ENCODE results near the gene SDCBP2.

SDCBP2 gene

DNA sequence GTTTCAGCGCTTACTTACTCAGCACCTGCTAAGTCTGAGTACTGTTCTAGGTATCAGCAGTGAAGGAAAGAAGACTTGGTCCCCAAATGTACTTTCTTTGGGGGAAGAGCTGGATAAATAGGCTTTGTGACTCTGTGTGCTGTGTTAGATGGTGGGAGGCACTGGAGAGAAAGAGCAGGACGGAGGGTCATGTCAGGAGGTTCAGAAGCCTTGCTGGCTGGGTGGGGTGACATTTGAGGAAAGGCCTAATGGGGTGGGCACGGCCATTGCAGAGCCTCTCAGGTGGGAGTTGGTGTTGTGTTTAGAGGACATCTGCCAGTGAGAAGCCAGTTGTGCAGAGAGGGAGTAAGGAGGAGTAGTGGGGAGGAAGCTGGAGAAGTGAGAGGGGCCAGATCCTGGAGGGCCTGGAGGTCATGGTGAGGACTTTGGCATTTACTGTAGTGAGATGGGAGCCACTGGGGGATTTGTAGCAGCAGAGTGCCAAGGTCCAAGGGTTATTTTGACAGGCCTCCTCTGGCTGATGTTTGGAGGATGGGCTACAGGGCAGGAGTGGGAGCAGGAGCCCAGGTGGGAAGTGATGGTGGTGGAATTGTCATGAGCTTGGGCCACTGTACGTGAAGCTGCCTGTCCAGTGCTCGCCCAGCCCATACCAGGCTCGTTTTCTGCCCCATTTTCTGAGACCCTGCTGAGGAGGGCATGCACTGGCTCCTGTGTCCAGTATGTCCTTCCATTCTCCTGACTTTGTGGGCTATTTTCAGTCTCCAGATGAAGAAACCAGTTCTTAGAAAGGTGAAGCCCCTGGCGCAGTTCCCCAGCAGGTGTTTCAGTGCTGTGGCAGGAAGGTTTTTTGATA is 886 bp downstream of the SDCBP2 start:
- no peak for DNase-seq

DNA sequence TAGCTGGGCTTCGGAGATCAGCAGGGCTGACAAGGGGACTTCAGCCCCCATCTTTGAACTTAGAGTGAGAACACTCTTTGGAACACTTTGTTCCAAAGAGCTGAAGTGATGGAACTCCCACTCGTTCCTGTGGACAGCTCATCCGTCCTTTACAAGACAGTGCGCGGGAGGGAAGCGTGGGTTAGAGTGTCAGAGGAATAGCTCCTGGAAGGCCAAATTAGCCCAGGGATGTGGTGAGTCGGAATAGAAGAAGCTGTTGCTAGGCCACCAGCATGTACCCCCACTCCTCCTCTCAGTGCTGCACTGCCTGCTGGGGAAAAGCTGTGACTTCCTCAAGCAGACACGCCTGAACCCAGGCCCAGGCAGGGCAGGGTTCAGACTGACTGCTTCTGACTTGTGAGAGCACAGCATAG is 1.7 kb downstream of the SDCBP2 start:
- no peak for DNase-seq

GRCh38 chr20:1326031-1326930 is 2.7 kb downstream of the SDCBP2 start:
- no peak for DNase-seq

- peak; percentile 99 for DNase-seq
These were observed 3.5 kb downstream of the SDCBP2 start for GRCh38 chr20:1325173-1326030.

DNA sequence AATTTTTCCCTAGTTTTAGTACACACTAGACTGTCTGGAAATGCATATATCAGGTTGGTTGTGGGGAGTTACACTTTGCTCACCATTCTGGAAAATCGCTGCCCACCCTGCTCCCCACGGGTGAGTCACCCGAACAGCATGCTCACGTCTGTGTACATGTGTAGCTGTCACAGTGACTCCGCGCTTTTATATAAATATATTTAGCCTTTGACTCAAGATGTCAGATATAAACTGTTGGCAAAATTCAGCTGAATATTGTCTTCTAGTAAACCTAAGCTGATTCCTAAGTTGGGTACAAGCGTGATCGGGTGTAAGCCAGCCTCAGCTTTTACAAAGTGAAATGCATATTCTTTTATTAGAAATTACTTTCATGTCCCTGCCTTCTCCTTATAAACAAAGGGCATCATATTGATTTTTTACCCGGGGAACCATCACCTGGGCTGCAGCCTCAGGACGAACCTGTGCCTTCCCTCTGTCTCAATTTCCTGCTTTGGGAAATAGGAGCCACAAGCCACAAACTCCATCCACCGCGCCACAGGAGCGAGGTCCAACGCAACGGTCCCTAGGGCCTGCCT is 4.3 kb downstream of the SDCBP2 start:
- DNase-seq: no peak

DNA sequence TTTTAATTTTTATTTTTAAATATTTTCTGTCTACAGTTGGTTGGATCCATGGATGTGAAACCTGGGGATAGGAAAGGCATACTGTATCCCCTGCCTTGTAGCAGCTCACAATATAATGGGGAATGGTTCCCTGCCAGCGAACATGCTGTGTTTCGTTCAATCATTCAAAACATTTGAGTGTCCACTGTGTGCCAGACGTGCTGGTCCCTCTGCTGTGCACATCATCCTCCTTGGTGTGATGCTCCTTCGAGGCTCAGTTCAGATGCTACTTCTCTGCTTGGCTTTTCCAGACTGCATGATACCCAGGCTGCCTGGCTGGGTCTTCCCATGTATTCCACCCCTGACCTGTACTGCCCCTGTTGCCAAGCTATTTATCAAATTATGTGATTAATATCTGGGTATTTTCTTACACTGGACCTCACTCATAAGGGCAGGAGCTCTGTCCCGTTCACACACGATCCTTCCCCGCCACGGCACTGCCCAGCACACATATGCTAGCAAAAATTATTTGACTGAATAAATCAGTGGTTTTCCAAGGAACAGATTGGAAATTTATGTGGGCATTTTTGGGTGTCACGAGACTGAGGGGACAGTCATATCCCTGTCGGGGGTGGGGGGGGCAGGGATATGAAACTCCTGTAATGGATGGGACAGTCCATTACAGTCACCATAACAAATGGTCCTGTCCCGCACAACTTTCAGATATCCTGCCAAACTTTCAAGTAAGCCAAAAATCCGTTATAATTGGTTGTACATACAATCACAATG is 4.9 kb downstream of the SDCBP2 start:
- no peak for DNase-seq

- no peak for DNase-seq
These were observed 5.7 kb downstream of the SDCBP2 start for GRCh38 chr20:1323256-1323655.

DNA sequence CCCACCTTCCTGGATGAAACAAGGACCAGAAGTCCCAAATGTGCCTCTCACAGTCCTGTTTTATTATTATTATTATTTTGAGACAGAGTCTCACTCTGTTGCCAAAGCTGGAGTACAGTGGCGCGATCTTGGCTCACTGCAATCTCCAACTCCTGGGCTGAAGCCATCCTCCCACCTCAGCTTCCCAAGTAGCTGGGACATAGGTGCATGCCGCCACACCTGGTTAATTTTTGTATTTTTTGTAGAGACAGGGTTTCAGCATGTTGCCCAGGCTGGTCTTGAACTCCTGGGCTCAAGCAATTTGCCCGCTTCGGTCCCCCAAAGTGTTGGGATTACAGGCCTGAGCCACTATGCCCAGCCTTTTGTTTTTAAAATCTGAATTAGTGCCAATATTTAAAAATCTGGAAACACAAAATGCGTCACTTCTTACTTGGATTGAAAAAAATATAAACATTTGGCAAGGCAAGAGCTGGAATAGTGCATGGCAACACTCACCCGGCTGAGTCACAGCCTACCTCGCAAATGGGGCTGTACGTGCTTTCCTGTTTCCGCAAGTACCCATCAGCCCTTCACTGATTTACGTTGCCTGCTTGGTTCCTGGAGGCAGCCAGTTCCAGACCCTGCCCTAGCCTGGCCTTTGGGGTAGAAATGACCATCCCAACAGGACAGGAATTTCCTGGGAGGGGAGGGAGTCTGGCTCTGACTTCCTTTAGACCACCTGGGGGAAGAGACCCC is 6.3 kb downstream of the SDCBP2 start:
- no peak for DNase-seq

GRCh38 chr20:1321654-1321939 is 7.3 kb downstream of the SDCBP2 start:
- DNase-seq: no peak

DNA sequence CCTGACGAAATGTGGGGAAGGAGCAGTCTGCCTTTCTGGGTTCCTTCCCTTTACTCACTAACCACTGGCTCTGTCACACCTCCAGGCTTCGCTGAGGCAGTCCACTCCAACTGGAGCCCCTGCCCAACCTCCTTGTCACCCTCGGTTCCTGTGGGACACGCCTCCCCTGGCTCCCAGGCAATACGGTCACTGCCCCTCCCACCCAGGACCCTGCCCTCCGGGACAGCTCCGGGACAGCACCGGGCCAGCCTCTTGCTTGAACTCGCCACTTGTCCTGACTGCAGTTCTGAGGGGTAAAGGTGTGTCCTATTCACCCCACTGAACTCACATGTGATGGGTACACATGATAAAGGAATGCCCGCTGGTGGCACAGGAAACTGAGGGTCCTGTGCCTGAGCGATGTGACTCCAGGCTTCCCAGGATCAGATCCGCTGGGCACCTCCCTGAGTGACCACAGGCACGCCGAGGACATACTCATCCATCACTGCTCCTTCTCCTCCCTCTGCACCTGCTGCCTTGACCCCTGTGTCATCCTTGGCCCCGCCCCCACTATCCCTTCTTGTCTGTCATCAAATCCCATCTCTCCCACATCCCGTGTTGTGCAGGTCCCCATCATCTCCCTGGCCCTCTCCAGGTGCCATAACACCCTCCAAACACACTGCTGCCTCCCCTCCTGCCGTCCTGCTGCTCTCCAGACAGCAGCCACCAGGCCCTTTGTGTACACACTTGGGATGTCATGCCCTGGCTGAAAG is 7.9 kb downstream of the SDCBP2 start:
- no peak for DNase-seq

- no peak for DNase-seq
These were observed 8.9 kb downstream of the SDCBP2 start for GRCh38 chr20:1320016-1320415.

DNA sequence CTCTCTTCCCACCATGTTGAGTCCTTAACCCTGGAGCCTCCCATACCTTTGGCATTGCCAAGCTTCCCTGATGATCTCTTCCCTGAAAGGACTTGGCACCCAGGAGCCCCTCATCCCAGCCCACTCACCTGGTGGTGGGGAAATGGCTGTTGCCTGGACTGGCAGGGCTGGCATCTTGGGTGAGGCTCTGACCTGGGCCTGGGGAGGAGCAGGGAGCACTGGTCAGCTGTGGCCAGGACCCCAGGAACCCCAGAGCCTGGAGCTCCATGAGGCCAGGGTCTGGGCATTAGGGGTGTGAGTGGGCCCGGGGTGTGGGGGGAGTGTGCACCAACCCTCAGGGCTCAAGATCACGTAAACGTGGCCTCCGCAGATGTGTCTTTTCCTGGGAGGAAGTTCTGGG is 9.5 kb downstream of the SDCBP2 start:
- DNase-seq: no peak

DNA sequence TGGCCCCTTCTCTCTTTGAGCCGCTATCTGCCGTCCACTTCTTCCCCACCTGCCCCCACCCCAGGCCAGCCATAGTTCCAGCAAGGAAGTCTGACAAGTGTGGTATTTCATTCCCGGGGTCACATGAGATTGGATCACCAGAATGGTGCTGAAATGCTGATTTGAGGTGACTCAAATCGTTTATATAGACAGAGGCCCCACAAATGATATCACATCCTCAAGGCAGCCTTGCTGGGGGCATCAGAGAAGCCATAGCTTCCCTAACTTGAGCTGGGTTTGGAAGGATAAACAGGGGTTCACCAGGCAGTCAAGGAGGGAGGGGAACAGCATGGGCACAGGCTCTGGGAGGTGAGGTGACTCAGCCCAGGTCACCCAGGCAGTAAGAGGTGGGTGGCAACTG is 9.9 kb downstream of the SDCBP2 start:
- no peak for DNase-seq

- DNase-seq: no peak
These were observed 11.2 kb downstream of the SDCBP2 start for GRCh38 chr20:1317545-1318255.

DNA sequence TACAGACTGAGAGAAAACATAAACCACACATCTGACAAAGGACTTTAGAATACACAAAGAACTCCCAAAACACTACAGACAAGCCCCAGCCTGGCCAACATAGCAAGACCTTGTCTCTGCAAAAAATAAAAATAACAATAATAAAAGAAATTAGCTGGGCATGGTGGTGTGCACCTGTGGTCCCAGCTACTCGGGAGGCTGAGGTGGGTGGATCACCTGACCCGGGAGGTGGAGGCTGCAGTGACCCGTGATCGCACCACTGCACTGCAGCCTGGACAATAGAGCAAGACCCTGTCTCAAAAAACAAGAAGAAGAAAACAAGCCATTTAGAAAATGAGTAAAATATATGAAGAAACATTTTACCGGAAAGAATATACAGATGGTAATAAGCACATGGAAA is 13.1 kb downstream of the SDCBP2 start:
- no peak for DNase-seq

DNA sequence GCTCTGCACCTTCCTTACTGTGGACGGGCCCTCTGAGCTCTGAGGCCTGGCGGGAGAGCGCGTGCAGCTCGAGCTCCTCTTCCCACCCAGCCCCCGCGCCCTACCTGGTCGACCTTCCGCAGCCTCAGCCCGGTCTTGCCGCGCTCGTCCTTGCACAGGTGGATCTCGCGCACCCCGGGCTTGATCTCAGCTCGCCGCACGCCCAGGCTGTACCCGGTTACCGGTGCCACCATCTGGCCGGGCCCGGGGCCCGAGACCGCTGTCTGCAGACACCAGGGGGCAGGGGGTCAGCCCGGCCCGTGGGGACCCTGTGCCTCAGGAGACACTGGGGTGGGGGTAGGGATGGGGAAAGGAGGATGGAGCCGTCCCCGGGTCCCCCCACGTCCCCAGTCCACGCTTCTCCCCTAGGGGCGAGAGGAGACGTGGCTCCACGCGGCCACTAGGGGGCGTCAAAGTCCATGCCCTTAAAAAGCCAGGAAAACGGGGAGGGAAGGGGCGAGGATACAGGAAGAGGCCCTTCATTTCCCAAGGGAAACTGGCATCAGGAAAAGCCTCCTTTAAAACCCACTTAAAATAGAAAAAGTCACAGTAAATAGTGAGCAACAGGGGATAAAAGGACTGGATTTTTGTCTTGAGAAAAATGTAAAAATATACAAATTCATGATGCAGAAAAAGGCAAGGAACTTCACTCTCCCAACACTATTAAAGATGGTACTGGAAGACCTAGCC is 15.5 kb downstream of the SDCBP2 start:
- peak; percentile 80 for DNase-seq

DNA sequence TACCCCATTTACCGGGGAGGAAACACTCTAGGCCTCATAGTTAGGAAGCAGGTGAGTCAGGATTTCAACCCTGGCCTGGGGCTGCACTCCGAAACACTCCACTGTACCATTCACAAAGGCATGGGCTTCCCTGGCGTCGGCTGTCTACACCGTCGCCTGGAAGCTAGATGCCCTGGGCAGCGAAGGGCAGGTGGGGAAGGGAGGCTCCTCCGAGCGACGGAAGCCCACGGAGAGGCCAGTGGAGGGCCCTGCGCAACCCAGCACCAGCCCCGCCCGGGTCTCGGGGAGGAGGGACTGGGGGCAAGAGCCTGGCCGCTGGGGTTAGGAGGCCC is 16.1 kb downstream of the SDCBP2 start:
- DNase-seq: no peak

GRCh38 chr20:1312308-1312707 is 16.6 kb downstream of the SDCBP2 start:
- DNase-seq: no peak

- DNase-seq: no peak
These were observed 18.3 kb downstream of the SDCBP2 start for GRCh38 chr20:1310506-1311190.

Data from NCI-H748 treated with DMSO at 0.1 percent for 48 hours (cell line).